Superior temporal gyrus (tissue), 1 donor: ENCODE measurements around the gene RBBP8NL.
A peak's percentile ranks its signal among the peaks of the same experiment; 100 is the strongest.

Experiments
- DNase-seq: peaks from one replicate; pipeline ENCODE4 v3.0.0-alpha.2; 2016; ENCODE audit errors: extremely low spot score

RBBP8NL gene

GRCh38 chr20:62407221-62407992, 19.9 kb downstream of the RBBP8NL start, which contains the start of gene CABLES2:
Gene CABLES2 (minus strand): TSS chr20:62407285. CDS start chr20:62407276, 9 bp downstream.
- peak; percentile 92 for DNase-seq

- no peak for DNase-seq
These were observed 20.6 kb downstream of the RBBP8NL start for GRCh38 chr20:62406635-62407176.

- DNase-seq, result no peak
These were observed 21.3 kb downstream of the RBBP8NL start for GRCh38 chr20:62405981-62406513.

- no peak for DNase-seq
These were observed 22.0 kb downstream of the RBBP8NL start for GRCh38 chr20:62405108-62405980.

- no peak for DNase-seq
These were observed 22.6 kb downstream of the RBBP8NL start for GRCh38 chr20:62404761-62405107.

- DNase-seq, result no peak
These were observed 23.1 kb downstream of the RBBP8NL start for GRCh38 chr20:62404112-62404665.

- no peak for DNase-seq
These were observed 24.0 kb downstream of the RBBP8NL start for GRCh38 chr20:62403331-62403730.

- no peak for DNase-seq
These were observed 24.7 kb downstream of the RBBP8NL start for GRCh38 chr20:62402456-62403150.

- DNase-seq, result no peak
These were observed 26.0 kb downstream of the RBBP8NL start for GRCh38 chr20:62401331-62401779.

GRCh38 chr20:62400541-62400940, 26.8 kb downstream of the RBBP8NL start:
- DNase-seq, result no peak

GRCh38 chr20:62400021-62400420, 27.3 kb downstream of the RBBP8NL start:
- DNase-seq, result no peak

- no peak for DNase-seq
These were observed 29.1 kb downstream of the RBBP8NL start for GRCh38 chr20:62398120-62398821.

- no peak for DNase-seq
These were observed 30.7 kb downstream of the RBBP8NL start for GRCh38 chr20:62396367-62397239.

GRCh38 chr20:62395311-62396242, 31.8 kb downstream of the RBBP8NL start:
- no peak for DNase-seq

GRCh38 chr20:62394248-62395245, 32.8 kb downstream of the RBBP8NL start:
- no peak for DNase-seq

GRCh38 chr20:62393830-62394229, 33.5 kb downstream of the RBBP8NL start:
- no peak for DNase-seq

- no peak for DNase-seq
These were observed 34.0 kb downstream of the RBBP8NL start for GRCh38 chr20:62393335-62393665.
